Keratinocyte (primary cell): Measurements from ENCODE around the gene ATP1A2. TPM values are rescaled to one million over a fixed set of nuclear protein-coding genes. Genes with fewer than 3 reads are reported as not detected.

Experiments
- DNase-seq: peaks from one replicate; pipeline ENCODE4 v3.0.0-alpha.2; 2011; ENCODE audit warnings: low read depth, missing footprints, low spot score
- FAIRE-seq: peaks from 2 replicates; lab custom pipeline; 2011; peaks lifted over from hg19 to GRCh38; lab: Jason Lieb, UNC
- H2AFZ ChIP-seq: 2 replicates; pipeline ENCODE4 v1.6.0; 2012; ENCODE audit warnings: low read length, control low read depth, inconsistent platforms; ENCODE audit not compliant: control insufficient read depth
- H3K27ac ChIP-seq: 2 replicates; pipeline ENCODE4 v1.5.1; 2011; ENCODE audit warnings: low read length; ENCODE audit not compliant: control insufficient read depth, insufficient read depth
- H3K27me3 ChIP-seq: 3 replicates; pipeline ENCODE4 v1.6.0; 2011; ENCODE audit warnings: low read length; ENCODE audit not compliant: control insufficient read depth, insufficient read depth; ENCODE audit errors: extremely low read depth
- H3K36me3 ChIP-seq, 2 experiments: 2 replicates in 1 of 2; 3 replicates in 1 of 2; pipeline ENCODE4 v1.5.1; 2011; ENCODE audit warnings: low read length in 2 of 2, mild to moderate bottlenecking in 1 of 2; ENCODE audit not compliant: control insufficient read depth in 2 of 2, insufficient read depth in 2 of 2; ENCODE audit errors: extremely low read depth in 1 of 2
- H3K4me1 ChIP-seq: 3 replicates; pipeline ENCODE4 v1.5.1; 2011; ENCODE audit warnings: low read length; ENCODE audit not compliant: control insufficient read depth, insufficient read depth; ENCODE audit errors: extremely low read depth
- H3K4me2 ChIP-seq: 3 replicates; pipeline ENCODE4 v1.6.0; 2011; ENCODE audit warnings: low read depth, low read length; ENCODE audit not compliant: control insufficient read depth, insufficient read depth; ENCODE audit errors: extremely low read depth
- H3K4me3 ChIP-seq, 3 experiments: fragments of 200-600 bp in 1 of 3; sonication (generic) in 1 of 3; 2 replicates in 2 of 3; 3 replicates in 1 of 3; pipeline ENCODE4 v1.5.1; 2011 to 2016; ENCODE audit warnings: low read length in 3 of 3, mild to moderate bottlenecking in 3 of 3, control low read depth in 2 of 3, inconsistent platforms in 1 of 3, low read depth in 1 of 3, mixed read lengths in 1 of 3, mixed run types in 1 of 3, moderate library complexity in 1 of 3; ENCODE audit not compliant: control insufficient read depth in 2 of 3, insufficient read depth in 2 of 3; ENCODE audit errors: extremely low read depth in 1 of 3
- H3K79me2 ChIP-seq: 2 replicates; pipeline ENCODE4 v1.6.0; 2012; ENCODE audit warnings: low read length; ENCODE audit not compliant: control insufficient read depth, insufficient read depth
- H3K9ac ChIP-seq: 3 replicates; pipeline ENCODE4 v1.6.0; 2011; ENCODE audit warnings: low read length; ENCODE audit not compliant: control insufficient read depth, insufficient read depth; ENCODE audit errors: extremely low read depth
- H3K9me1 ChIP-seq: 3 replicates; pipeline ENCODE4 v1.6.0; 2011; ENCODE audit warnings: low read length; ENCODE audit not compliant: control insufficient read depth, insufficient read depth; ENCODE audit errors: extremely low read depth
- H3K9me3 ChIP-seq: 2 replicates; pipeline ENCODE4 v1.5.1; 2012; ENCODE audit warnings: low read depth, low read length; ENCODE audit not compliant: control insufficient read depth
- H4K20me1 ChIP-seq: 3 replicates; pipeline ENCODE4 v1.6.0; 2011; ENCODE audit warnings: low read length; ENCODE audit not compliant: control insufficient read depth, insufficient read depth; ENCODE audit errors: extremely low read depth
- EZH2 ChIP-seq: IDR thresholded peaks from one replicate; pipeline ENCODE4 v1.6.1; 2012; ENCODE audit warnings: inconsistent platforms, mild to moderate bottlenecking, low read length, moderate library complexity
- dilution Hi-C: fragments of 300-500 bp; cut with MboI; formaldehyde crosslinking; loops from one replicate; pipeline ENCODE4 v1.7.0; 2020; ENCODE audit warnings: low sequenced_read_pairs; ENCODE audit not compliant: extremely low pct_ligation_motif_present
- polyA plus RNA-seq, 5 experiments: library from polyadenylated mRNA; depleted of rRNA in 3 of 5; stranded (reverse) in 3 of 5; stranded (forward) in 1 of 5; unstranded in 1 of 5; fragments of >200 nt; gene quantifications; 1 replicate in 1 of 5; 2 replicates in 3 of 5; 3 replicates in 1 of 5; pipeline versions ENCODE4 v1.2.1 to v1.2.3, GENCODE V29; 2011 to 2012; ENCODE audit warnings: missing spikeins in 2 of 5, low read depth in 1 of 5, low replicate concordance in 1 of 5
- TF ChIP-seq, protein P1 (sequence below), 3 experiments: IDR thresholded peaks in 1 of 3; conservative IDR thresholded peaks in 1 of 3; optimal IDR thresholded peaks in 1 of 3; 2 replicates in 2 of 3; 3 replicates in 1 of 3; pipeline versions ENCODE3 to v1.5.1; 2011; ENCODE audit warnings: low read length in 3 of 3, mild to moderate bottlenecking in 3 of 3, moderate library complexity in 2 of 3, control low read depth in 1 of 3, inconsistent platforms in 1 of 3; ENCODE audit not compliant: insufficient read depth in 2 of 3; ENCODE audit errors: extremely low read depth in 1 of 3

ATP1A2 gene
- polyA plus RNA-seq, 1 donor (not counting 4 experiments of a cell fraction or from before 2014, with no cell fraction given) = not detected

- Histone ChIP-seq H3K27me3 (peaks cover 2% of the 10 kb centered on the region), H2AFZ (no peak overlapping the region), H3K9me1 (no peaks in the 10 kb centered on the region), H3K79me2 (no peaks in the 10 kb centered on the region), H3K4me1 (peaks cover 8% of the 10 kb centered on the region), H3K9me3 (no peaks in the 10 kb centered on the region), H3K27ac (no peak overlapping the region), H4K20me1 (no peaks in the 10 kb centered on the region), H3K9ac (no peak overlapping the region), H3K36me3 (no peaks in the 10 kb centered on the region), H3K4me2 (no peak overlapping the region), H3K4me3 (no peak overlapping the region)
- TF ChIP-seq EZH2 = no peak
- TF ChIP-seq, protein P1, sequence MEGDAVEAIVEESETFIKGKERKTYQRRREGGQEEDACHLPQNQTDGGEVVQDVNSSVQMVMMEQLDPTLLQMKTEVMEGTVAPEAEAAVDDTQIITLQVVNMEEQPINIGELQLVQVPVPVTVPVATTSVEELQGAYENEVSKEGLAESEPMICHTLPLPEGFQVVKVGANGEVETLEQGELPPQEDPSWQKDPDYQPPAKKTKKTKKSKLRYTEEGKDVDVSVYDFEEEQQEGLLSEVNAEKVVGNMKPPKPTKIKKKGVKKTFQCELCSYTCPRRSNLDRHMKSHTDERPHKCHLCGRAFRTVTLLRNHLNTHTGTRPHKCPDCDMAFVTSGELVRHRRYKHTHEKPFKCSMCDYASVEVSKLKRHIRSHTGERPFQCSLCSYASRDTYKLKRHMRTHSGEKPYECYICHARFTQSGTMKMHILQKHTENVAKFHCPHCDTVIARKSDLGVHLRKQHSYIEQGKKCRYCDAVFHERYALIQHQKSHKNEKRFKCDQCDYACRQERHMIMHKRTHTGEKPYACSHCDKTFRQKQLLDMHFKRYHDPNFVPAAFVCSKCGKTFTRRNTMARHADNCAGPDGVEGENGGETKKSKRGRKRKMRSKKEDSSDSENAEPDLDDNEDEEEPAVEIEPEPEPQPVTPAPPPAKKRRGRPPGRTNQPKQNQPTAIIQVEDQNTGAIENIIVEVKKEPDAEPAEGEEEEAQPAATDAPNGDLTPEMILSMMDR (optimal IDR thresholded peaks at IDR 0.05 in 1 of 3, IDR thresholded peaks at IDR 0.05 in 1 of 3, conservative IDR thresholded peaks at IDR 0.05 in 1 of 3; ENCODE audit: extremely low read depth in 1 of 3, insufficient read depth in 2 of 3, low read length in 3 of 3) = no peak
- dilution Hi-C loops = no loop called here
- FAIRE-seq = peak; percentile 48
- no peak for DNase-seq
Measured at GRCh38 chr1:160171354-160171753, 55.8 kb downstream of the ATP1A2 start.

- no peak for FAIRE-seq
- no peak for DNase-seq
- Histone ChIP-seq H3K4me2 (no peak overlapping the region), H3K27me3 (peaks cover 2% of the 10 kb centered on the region), H3K36me3 (no peaks in the 10 kb centered on the region), H3K4me3 (no peak overlapping the region), H2AFZ (no peak overlapping the region), H3K79me2 (no peaks in the 10 kb centered on the region), H3K9ac (no peak overlapping the region), H3K4me1 (peaks cover 8% of the 10 kb centered on the region), H3K27ac (no peak overlapping the region), H3K9me3 (no peaks in the 10 kb centered on the region), H4K20me1 (no peaks in the 10 kb centered on the region), H3K9me1 (no peaks in the 10 kb centered on the region)
- dilution Hi-C loops = no loop called here
- TF ChIP-seq, protein P1 (optimal IDR thresholded peaks at IDR 0.05 in 1 of 3, IDR thresholded peaks at IDR 0.05 in 1 of 3, conservative IDR thresholded peaks at IDR 0.05 in 1 of 3; ENCODE audit: extremely low read depth in 1 of 3, insufficient read depth in 2 of 3, low read length in 3 of 3) = no peak
- TF ChIP-seq EZH2 = no peak
Measured at GRCh38 chr1:160171980-160172379, 56.4 kb downstream of the ATP1A2 start.
